HL-60 (cell line): Measurements from ENCODE around the gene PRX.

Source experiments
- CTCF ChIP-seq: IDR thresholded peaks from one replicate; pipeline ENCODE4 v1.5.1; 2011; ENCODE audit warnings: low read length, control low read depth, inconsistent platforms; ENCODE audit not compliant: insufficient read depth
- REST ChIP-seq: IDR thresholded peaks from 2 replicates; pipeline ENCODE4 v1.6.1; 2012; ENCODE audit warnings: low read depth; ENCODE audit not compliant: insufficient replicate concordance
- SPI1 ChIP-seq: IDR thresholded peaks from 2 replicates; pipeline ENCODE4 v1.6.1; 2012; ENCODE audit warnings: low read depth, mild to moderate bottlenecking, borderline replicate concordance

- TF ChIP-seq CTCF = no peak
- TF ChIP-seq REST = no peak
- no peak for TF ChIP-seq SPI1
Observed at GRCh38 chr19:40452016-40452415, 38.8 kb upstream of the PRX start.
